Stimulated activated CD8-positive, alpha-beta memory T cell treated with anti-CD3 and anti-CD28 coated beads, Interleukin-12 subunit alpha, Interleukin-12 subunit beta, amount 100 ng/mL, for 1 hour (primary cell): ENCODE measurements around the gene SMAD6.

ENCODE experiments used
- DNase-seq: peaks from one replicate; pipeline ENCODE4 v3.0.0-alpha.2; 2020; ENCODE audit warnings: low read depth

SMAD6 gene

GRCh38 chr15:66704019-66704802, 2.2 kb downstream of the SMAD6 start:
- no peak for DNase-seq

GRCh38 chr15:66704803-66705153, 2.7 kb downstream of the SMAD6 start:
- DNase-seq, result no peak

- DNase-seq, result no peak
Observed at GRCh38 chr15:66705277-66706146, 3.5 kb downstream of the SMAD6 start.

- no peak for DNase-seq
Observed at GRCh38 chr15:66706225-66706732, 4.2 kb downstream of the SMAD6 start.

- no peak for DNase-seq
Observed at GRCh38 chr15:66706840-66707239, 4.8 kb downstream of the SMAD6 start.

- DNase-seq, result no peak
Observed at GRCh38 chr15:66707310-66708082, 5.5 kb downstream of the SMAD6 start.

- DNase-seq, result no peak
Observed at GRCh38 chr15:66708389-66708788, 6.4 kb downstream of the SMAD6 start.

- no peak for DNase-seq
Observed at GRCh38 chr15:66709884-66710283, 7.8 kb downstream of the SMAD6 start.

GRCh38 chr15:66711260-66711659, 9.2 kb downstream of the SMAD6 start:
- no peak for DNase-seq

- no peak for DNase-seq
Observed at GRCh38 chr15:66711862-66712261, 9.8 kb downstream of the SMAD6 start.

GRCh38 chr15:66713843-66714508, 11.9 kb downstream of the SMAD6 start:
- DNase-seq, result no peak

- no peak for DNase-seq
Observed at GRCh38 chr15:66714543-66714981, 12.5 kb downstream of the SMAD6 start.

- DNase-seq, result no peak
Observed at GRCh38 chr15:66715181-66715624, 13.2 kb downstream of the SMAD6 start.

- no peak for DNase-seq
Observed at GRCh38 chr15:66715720-66716655, 14.0 kb downstream of the SMAD6 start.

GRCh38 chr15:66716656-66717020, 14.6 kb downstream of the SMAD6 start:
- DNase-seq, result no peak

GRCh38 chr15:66718220-66718988, 16.4 kb downstream of the SMAD6 start:
- DNase-seq, result no peak

GRCh38 chr15:66719471-66719870, 17.4 kb downstream of the SMAD6 start:
- DNase-seq, result no peak

- no peak for DNase-seq
Observed at GRCh38 chr15:66720206-66721010, 18.4 kb downstream of the SMAD6 start.

- DNase-seq, result no peak
Observed at GRCh38 chr15:66721020-66721419, 19.0 kb downstream of the SMAD6 start.
